CD4-positive, alpha-beta T cell (primary cell): ENCODE results near the gene CEBPE. TPM values are rescaled to one million over a fixed set of nuclear protein-coding genes. Genes with fewer than 3 reads are reported as not detected.

Experiments used
- ATAC-seq: fragments of 200-7000 bp; cut with Tn5 transposase; one replicate; pipeline ENCODE4 v1.10.0; 2022; ENCODE audit warnings: mild to moderate bottlenecking; ENCODE audit not compliant: poor library complexity
- CTCF ChIA-PET: fragments of 350-600 bp; sonication (Branson Sonifier 250); formaldehyde crosslinking; loops from one replicate; lab custom pipeline; 2021; ENCODE audit warnings: antibody characterized with exemption, inconsistent platforms; lab: Charles Lee
- POLR2A ChIA-PET: fragments of 350-600 bp; sonication (Branson Sonifier 250); formaldehyde crosslinking; loops from one replicate; lab custom pipeline; 2021; ENCODE audit warnings: antibody characterized with exemption, inconsistent platforms; lab: Charles Lee
- DNase-seq, 14 experiments: peaks; one replicate each; pipeline ENCODE4 v3.0.0-alpha.2; 2013 to 2020; ENCODE audit warnings: mixed read lengths in 2 of 14
- H3K27ac ChIP-seq, 2 donors: one replicate each; pipeline versions ENCODE4 v1.5.1 to v1.7.0; 2013; ENCODE audit warnings: low read length in 2 of 2, low read depth in 1 of 2, mild to moderate bottlenecking in 1 of 2
- H3K27me3 ChIP-seq, 2 experiments: 1 replicate in 1 of 2; 2 replicates in 1 of 2; pipeline versions ENCODE4 v1.6.1 to v1.7.0; 2013; ENCODE audit warnings: low read length in 2 of 2, control low read depth in 1 of 2, mild to moderate bottlenecking in 1 of 2, moderate library complexity in 1 of 2; ENCODE audit not compliant: insufficient read depth in 2 of 2, control insufficient read depth in 1 of 2
- H3K36me3 ChIP-seq: one replicate; pipeline ENCODE4 v1.6.1; 2013; ENCODE audit warnings: low read length, control low read depth; ENCODE audit not compliant: insufficient read depth
- H3K4me1 ChIP-seq: one replicate; pipeline ENCODE4 v1.6.1; 2013; ENCODE audit warnings: low read length, control low read depth; ENCODE audit not compliant: insufficient read depth
- H3K4me3 ChIP-seq: one replicate; pipeline ENCODE4 v1.5.1; 2013; ENCODE audit warnings: mild to moderate bottlenecking, low read length, moderate library complexity
- H3K9me3 ChIP-seq, 2 experiments: 1 replicate in 1 of 2; 2 replicates in 1 of 2; pipeline versions ENCODE4 v1.6.1 to v1.7.0; 2013; ENCODE audit warnings: low read length in 2 of 2, mild to moderate bottlenecking in 2 of 2, control low read depth in 1 of 2, moderate library complexity in 1 of 2; ENCODE audit not compliant: control insufficient read depth in 1 of 2, insufficient read depth in 1 of 2
- H3K27ac Mint-ChIP-seq: one replicate; pipeline ENCODE4 v1.8.0; 2020; ENCODE audit warnings: mixed read lengths
- H3K27me3 Mint-ChIP-seq: one replicate; pipeline ENCODE4 v1.8.0; 2021; ENCODE audit warnings: mixed read lengths
- H3K36me3 Mint-ChIP-seq: one replicate; pipeline ENCODE4 v1.8.0; 2021; ENCODE audit warnings: low read depth, mixed read lengths
- H3K4me1 Mint-ChIP-seq: one replicate; pipeline ENCODE4 v1.8.0; 2021; ENCODE audit warnings: low read depth, mixed read lengths
- H3K4me3 Mint-ChIP-seq: one replicate; pipeline ENCODE4 v1.8.0; 2020; ENCODE audit warnings: mild to moderate bottlenecking, mixed read lengths
- H3K9me3 Mint-ChIP-seq: one replicate; pipeline ENCODE4 v1.8.0; 2020; ENCODE audit warnings: mixed read lengths
- intact Hi-C, 2 experiments: fragments of 100-400 bp; cut with DNase I in 1 of 2; cut with micrococcal nuclease in 1 of 2; formaldehyde crosslinking; loops; one replicate each; pipeline versions ENCODE4 v1.15.1 to v1.9.0; 2023 to 2025; cut with DNase I, micrococcal nuclease
- total RNA-seq, 174 experiments: library from RNA in 2 of 174; stranded (reverse) in 2 of 174; gene quantifications; one replicate each; pipeline ENCODE4 v1.2.3 and lab custom pipeline; 2021 to 2026
- TF ChIP-seq, protein P1 (sequence below): fragments of 200-600 bp; IDR thresholded peaks from one replicate; pipeline ENCODE4 v1.8.0; 2022; ENCODE audit warnings: antibody characterized with exemption, mild to moderate bottlenecking

The CEBPE gene
- total RNA-seq, 2 experiments from 2014 or later, result not detected

- Mint-ChIP-seq H3K27me3 (no peaks in the 10 kb centered on the region), H3K9me3 (no peaks in the 10 kb centered on the region), H3K4me1 (peaks cover 10% of the 10 kb centered on the region), H3K4me3 (no peak overlapping the region), H3K36me3 (peaks cover 93% of the 10 kb centered on the region), H3K27ac (peak overlapping the region; percentile 22)
- Histone ChIP-seq H3K36me3 (peaks cover 93% of the 10 kb centered on the region), H3K4me3 (no peak overlapping the region), H3K27me3 (no peaks in the 10 kb centered on the region), H3K4me1 (peaks cover 4% of the 10 kb centered on the region), H3K9me3 (no peaks in the 10 kb centered on the region), H3K27ac (no peak overlapping the region)
- ATAC-seq (peak; percentile 79), DNase-seq (peak in 4 of 14 experiments; percentile 38 to 72 (median 56))
- CTCF ChIA-PET, result interaction anchor here (0.5 to 2.7 kb wide), 18 partner anchors 8 to 507 kb away, joined by 3 to 28 read pairs (median 4); partner anchors contain the start of genes ACIN1 and C14orf119
- TF ChIP-seq, protein P1, sequence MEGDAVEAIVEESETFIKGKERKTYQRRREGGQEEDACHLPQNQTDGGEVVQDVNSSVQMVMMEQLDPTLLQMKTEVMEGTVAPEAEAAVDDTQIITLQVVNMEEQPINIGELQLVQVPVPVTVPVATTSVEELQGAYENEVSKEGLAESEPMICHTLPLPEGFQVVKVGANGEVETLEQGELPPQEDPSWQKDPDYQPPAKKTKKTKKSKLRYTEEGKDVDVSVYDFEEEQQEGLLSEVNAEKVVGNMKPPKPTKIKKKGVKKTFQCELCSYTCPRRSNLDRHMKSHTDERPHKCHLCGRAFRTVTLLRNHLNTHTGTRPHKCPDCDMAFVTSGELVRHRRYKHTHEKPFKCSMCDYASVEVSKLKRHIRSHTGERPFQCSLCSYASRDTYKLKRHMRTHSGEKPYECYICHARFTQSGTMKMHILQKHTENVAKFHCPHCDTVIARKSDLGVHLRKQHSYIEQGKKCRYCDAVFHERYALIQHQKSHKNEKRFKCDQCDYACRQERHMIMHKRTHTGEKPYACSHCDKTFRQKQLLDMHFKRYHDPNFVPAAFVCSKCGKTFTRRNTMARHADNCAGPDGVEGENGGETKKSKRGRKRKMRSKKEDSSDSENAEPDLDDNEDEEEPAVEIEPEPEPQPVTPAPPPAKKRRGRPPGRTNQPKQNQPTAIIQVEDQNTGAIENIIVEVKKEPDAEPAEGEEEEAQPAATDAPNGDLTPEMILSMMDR, result peak; percentile 68
- intact Hi-C loops, result loop anchor here (1.0 to 5.0 kb wide), 4 partner anchors 110 to 225 kb away; partner anchors contain the start of gene PPP1R3E (in 1 of the 2)
- POLR2A ChIA-PET, result interaction anchor here (0.6 to 2.4 kb wide), 4 partner anchors 10 to 221 kb away, joined by 3 to 26 read pairs (median 4); partner anchors contain the start of genes ACIN1 and C14orf119
Observed at GRCh38 chr14:23076785-23077408, 42.2 kb downstream of the CEBPE start.

GRCh38 chr14:23074906-23075305, 44.1 kb downstream of the CEBPE start:
- H3K27me3 ChIP-seq, result no peaks in the 10 kb centered on the region
- TF ChIP-seq, protein P1, result no peak
- H3K4me1 Mint-ChIP-seq, result peaks cover 30% of the 10 kb centered on the region
- no peaks in the 10 kb centered on the region for H3K9me3 Mint-ChIP-seq
- DNase-seq, result no peak
- H3K36me3 ChIP-seq, result peaks cover 75% of the 10 kb centered on the region
- H3K9me3 ChIP-seq, result no peaks in the 10 kb centered on the region
- H3K4me3 ChIP-seq, result no peak overlapping the region
- ChIA-PET CTCF (no interaction called here), POLR2A (interaction anchor here (0.6 to 1.0 kb wide), 3 partner anchors 11 to 547 kb away, joined by 3 read pairs; no protein-coding TSS in a partner anchor)
- H3K36me3 Mint-ChIP-seq, result peaks cover 81% of the 10 kb centered on the region
- H3K4me3 Mint-ChIP-seq, result no peak overlapping the region
- H3K27ac ChIP-seq, result no peak overlapping the region
- no peak for ATAC-seq
- intact Hi-C loops, result loop anchor here (5.0 kb wide), 3 partner anchors 37 to 227 kb away; partner anchors contain the start of gene PPP1R3E (in 1 of the 2)
- H3K4me1 ChIP-seq, result peaks cover 21% of the 10 kb centered on the region
- no peaks in the 10 kb centered on the region for H3K27me3 Mint-ChIP-seq
- H3K27ac Mint-ChIP-seq, result no peak overlapping the region

- no peak overlapping the region for H3K4me3 ChIP-seq
Observed at GRCh38 chr14:23071921-23072539, 47.0 kb downstream of the CEBPE start.

More at GRCh38 chr14:23071921-23072539, 47.0 kb downstream of the CEBPE start:
- H3K36me3 ChIP-seq, result peaks cover 69% of the 10 kb centered on the region
- H3K27ac Mint-ChIP-seq, result peak overlapping the region; percentile 84
- ChIA-PET POLR2A (interaction anchor here (0.7 to 4.5 kb wide), 9 partner anchors 9 to 502 kb away, joined by 3 to 35 read pairs (median 5); partner anchors contain the start of genes ACIN1, C14orf119, HOMEZ and MRPL52), CTCF (interaction anchor here (0.7 to 2.2 kb wide), 6 partner anchors 10 to 85 kb away, joined by 4 to 7 read pairs (median 6); partner anchors contain the start of genes ACIN1 and C14orf119)
- no peaks in the 10 kb centered on the region for H3K27me3 Mint-ChIP-seq
- no peak for DNase-seq
- ATAC-seq, result no peak
- no peaks in the 10 kb centered on the region for H3K9me3 Mint-ChIP-seq
- H3K36me3 Mint-ChIP-seq, result peaks cover 66% of the 10 kb centered on the region
- TF ChIP-seq, protein P1, result no peak
- peaks cover 43% of the 10 kb centered on the region for H3K4me1 Mint-ChIP-seq
- intact Hi-C loops, result loop anchor here (2.0 to 5.0 kb wide), 3 partner anchors 23 to 111 kb away; partner anchors contain the start of genes ACIN1 (in 1 of the 2), C14orf119 (in 1 of the 2) and SLC7A8 (in 1 of the 2)
- peak overlapping the region; percentile 93 for H3K4me3 Mint-ChIP-seq
- H3K9me3 ChIP-seq, result no peaks in the 10 kb centered on the region
- H3K27me3 ChIP-seq, result no peaks in the 10 kb centered on the region
- H3K27ac ChIP-seq, result peak overlapping the region; percentile 66 to 70
- peaks cover 36% of the 10 kb centered on the region for H3K4me1 ChIP-seq
